Chondrocyte (in vitro differentiated cells): Measurements from ENCODE around the gene TRAP1. TPM values are rescaled to one million over a fixed set of nuclear protein-coding genes. Genes with fewer than 3 reads are reported as not detected.
A peak's percentile ranks its signal among the peaks of the same experiment; 100 is the strongest.
"Not testable (repeated sequence)": the region's sequence is repeated elsewhere in the genome, so short reads cannot be mapped to it uniquely, and the experiment has no call there.

Experiments used
- DNase-seq: peaks from one replicate; pipeline ENCODE4 v3.0.0; 2021; ENCODE audit warnings: mixed read lengths, low spot score
- H3K27ac Mint-ChIP-seq: one replicate; pipeline ENCODE4 v1.8.0; 2021; ENCODE audit warnings: mild to moderate bottlenecking, moderate library complexity, mixed read lengths; ENCODE audit not compliant: unreplicated experiment
- H3K27me3 Mint-ChIP-seq: 2 replicates; pipeline ENCODE4 v1.8.0; 2021; ENCODE audit warnings: low read depth, mixed read lengths
- H3K36me3 Mint-ChIP-seq: 2 replicates; pipeline ENCODE4 v1.8.0; 2021; ENCODE audit warnings: low read depth, mixed read lengths
- H3K4me1 Mint-ChIP-seq: 2 replicates; pipeline ENCODE4 v1.8.0; 2021; ENCODE audit warnings: low read depth, mild to moderate bottlenecking, mixed read lengths
- H3K4me3 Mint-ChIP-seq: one replicate; pipeline ENCODE4 v1.8.0; 2021; ENCODE audit warnings: mild to moderate bottlenecking, moderate library complexity, mixed read lengths; ENCODE audit not compliant: unreplicated experiment
- H3K9me3 Mint-ChIP-seq: 2 replicates; pipeline ENCODE4 v1.8.0; 2021; ENCODE audit warnings: low read depth, mixed read lengths
- total RNA-seq: library from RNA; stranded (reverse); gene quantifications from 3 replicates; pipeline ENCODE4 v1.2.1, GENCODE V29; 2021
- TF ChIP-seq, protein P1 (sequence below): fragments of 200-600 bp; sonication (generic); IDR thresholded peaks from 2 replicates; pipeline ENCODE4 v1.5.0; 2021; ENCODE audit warnings: antibody characterized with exemption, mild to moderate bottlenecking, moderate library complexity

The TRAP1 gene
- total RNA-seq, 1 donor from 2014 or later, result 60.6 TPM

DNA sequence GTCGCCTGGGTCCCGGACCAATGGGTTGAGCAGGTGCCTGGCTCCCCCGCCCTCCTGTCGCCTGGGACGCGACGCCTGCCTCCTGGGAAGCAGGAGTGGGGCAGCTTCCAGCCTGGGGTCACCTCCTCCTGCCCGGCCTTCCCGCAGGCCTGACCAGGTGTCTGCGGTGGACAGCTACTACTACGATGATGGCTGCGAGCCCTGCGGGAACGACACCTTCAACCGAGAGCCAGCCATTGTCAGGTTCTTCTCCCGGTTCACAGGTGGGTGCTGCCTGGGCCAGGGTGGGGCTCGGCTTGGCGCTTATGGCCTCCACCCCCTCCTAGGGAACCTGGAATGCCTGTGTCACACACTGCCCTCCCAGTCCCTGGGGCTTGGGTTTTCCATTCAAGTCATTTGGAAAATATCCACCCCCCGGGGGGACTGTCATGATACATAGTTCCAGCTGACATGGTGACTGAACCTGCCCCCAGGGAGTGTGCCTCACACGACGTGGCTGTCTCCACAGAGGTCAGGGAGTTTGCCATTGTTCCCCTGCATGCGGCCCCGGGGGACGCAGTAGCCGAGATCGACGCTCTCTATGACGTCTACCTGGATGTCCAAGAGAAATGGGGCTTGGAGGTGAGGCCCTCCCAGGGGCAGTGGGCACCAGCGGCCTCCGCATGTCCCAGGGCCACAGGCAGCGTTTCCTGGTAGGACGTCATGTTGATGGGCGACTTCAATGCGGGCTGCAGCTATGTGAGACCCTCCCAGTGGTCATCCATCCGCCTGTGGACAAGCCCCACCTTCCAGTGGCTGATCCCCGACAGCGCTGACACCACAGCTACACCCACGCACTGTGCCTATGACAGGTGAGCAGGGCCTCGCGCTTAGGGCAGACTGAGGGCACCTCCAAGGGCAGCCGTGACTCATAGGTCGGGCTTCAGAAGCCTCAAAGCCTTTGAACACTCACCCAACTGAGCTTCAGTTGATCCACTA is 60.5 kb downstream of the TRAP1 start:
- Mint-ChIP-seq H3K36me3 (peaks cover 22% of the 10 kb centered on the region), H3K4me1 (peaks cover 7% of the 10 kb centered on the region), H3K27ac (peak overlapping the region; percentile 5), H3K27me3 (no peaks in the 10 kb centered on the region), H3K4me3 (no peak overlapping the region), H3K9me3 (no peaks in the 10 kb centered on the region)
- TF ChIP-seq, protein P1, sequence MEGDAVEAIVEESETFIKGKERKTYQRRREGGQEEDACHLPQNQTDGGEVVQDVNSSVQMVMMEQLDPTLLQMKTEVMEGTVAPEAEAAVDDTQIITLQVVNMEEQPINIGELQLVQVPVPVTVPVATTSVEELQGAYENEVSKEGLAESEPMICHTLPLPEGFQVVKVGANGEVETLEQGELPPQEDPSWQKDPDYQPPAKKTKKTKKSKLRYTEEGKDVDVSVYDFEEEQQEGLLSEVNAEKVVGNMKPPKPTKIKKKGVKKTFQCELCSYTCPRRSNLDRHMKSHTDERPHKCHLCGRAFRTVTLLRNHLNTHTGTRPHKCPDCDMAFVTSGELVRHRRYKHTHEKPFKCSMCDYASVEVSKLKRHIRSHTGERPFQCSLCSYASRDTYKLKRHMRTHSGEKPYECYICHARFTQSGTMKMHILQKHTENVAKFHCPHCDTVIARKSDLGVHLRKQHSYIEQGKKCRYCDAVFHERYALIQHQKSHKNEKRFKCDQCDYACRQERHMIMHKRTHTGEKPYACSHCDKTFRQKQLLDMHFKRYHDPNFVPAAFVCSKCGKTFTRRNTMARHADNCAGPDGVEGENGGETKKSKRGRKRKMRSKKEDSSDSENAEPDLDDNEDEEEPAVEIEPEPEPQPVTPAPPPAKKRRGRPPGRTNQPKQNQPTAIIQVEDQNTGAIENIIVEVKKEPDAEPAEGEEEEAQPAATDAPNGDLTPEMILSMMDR, result no peak
- peak; percentile 73 for DNase-seq

DNA sequence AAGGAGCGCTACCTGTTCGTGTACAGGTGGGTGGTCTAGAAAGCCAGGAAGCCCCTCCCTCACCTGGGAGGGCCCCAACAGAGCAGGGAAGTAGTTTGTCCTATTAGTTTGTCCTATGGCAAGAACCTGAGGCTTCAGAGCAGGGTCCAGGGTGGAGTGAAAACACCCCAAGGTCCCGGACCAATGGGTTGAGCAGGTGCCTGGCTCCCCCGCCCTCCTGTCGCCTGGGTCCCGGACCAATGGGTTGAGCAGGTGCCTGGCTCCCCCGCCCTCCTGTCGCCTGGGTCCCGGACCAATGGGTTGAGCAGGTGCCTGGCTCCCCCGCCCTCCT is 61.2 kb downstream of the TRAP1 start:
- H3K36me3 Mint-ChIP-seq, result peaks cover 20% of the 10 kb centered on the region
- H3K4me1 Mint-ChIP-seq, H3K27ac Mint-ChIP-seq: not testable (repeated sequence)

DNA sequence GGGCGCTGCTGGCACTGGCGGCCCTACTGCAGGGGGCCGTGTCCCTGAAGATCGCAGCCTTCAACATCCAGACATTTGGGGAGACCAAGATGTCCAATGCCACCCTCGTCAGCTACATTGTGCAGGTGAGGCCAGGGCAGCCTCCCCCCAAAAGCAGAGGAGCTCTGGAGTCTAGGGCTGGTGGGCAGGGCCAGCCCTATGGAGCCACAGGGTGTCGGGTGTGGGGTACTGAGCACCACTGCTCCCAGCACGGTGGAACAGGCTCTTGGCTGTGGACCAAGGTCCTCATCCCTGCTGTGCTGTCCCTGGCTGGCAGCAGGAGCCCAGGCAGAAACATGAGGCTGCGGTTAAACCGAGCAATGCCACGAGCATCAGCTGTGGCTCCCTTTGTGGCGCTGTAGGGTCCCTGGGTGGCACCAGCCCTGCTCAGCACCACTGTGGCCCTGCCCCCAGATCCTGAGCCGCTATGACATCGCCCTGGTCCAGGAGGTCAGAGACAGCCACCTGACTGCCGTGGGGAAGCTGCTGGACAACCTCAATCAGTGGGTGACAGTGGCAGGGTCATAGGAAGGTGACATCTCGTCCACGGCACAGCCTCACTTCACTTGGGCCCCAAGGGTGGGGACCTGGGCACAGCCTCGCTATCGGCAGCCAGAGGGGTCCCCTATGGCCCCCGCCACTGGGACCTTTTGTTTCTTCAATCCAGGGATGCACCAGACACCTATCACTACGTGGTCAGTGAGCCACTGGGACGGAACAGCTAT is 61.7 kb downstream of the TRAP1 start:
- Mint-ChIP-seq H3K4me1 (peaks cover 7% of the 10 kb centered on the region), H3K27me3 (no peaks in the 10 kb centered on the region), H3K9me3 (no peaks in the 10 kb centered on the region), H3K27ac (peak overlapping the region; percentile 32), H3K4me3 (no peak overlapping the region), H3K36me3 (peaks cover 18% of the 10 kb centered on the region)
- DNase-seq, result peak; percentile 68
- TF ChIP-seq, protein P1, result no peak

More for the DNA sequence above, 61.2 kb downstream of the TRAP1 start:
- H3K4me3 Mint-ChIP-seq, DNase-seq, H3K27me3 Mint-ChIP-seq, H3K9me3 Mint-ChIP-seq: not testable (repeated sequence)

DNA sequence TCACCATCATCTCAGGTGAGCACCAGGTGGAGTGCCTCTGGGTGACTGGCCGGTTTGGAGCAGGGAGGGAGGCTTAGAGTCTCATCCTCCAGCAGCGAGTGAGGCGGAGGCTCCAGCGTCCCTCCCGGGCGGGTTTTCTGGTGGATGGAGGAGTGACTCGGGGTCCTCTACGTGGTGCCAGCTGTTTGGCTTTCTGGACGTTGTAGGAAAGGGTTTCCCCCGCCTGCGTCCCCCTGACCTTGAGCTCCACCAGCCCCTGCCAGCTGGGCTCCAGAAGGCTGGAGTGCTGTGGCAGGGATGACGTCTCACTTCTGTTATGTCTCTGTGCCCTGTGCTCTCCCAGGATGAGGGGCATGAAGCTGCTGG is 62.3 kb downstream of the TRAP1 start:
- Mint-ChIP-seq H3K4me3 (no peak overlapping the region), H3K4me1 (peaks cover 7% of the 10 kb centered on the region), H3K9me3 (no peaks in the 10 kb centered on the region), H3K36me3 (peaks cover 18% of the 10 kb centered on the region), H3K27me3 (no peaks in the 10 kb centered on the region), H3K27ac (no peak overlapping the region)
- TF ChIP-seq, protein P1, result no peak
- DNase-seq, result peak; percentile 68

DNA sequence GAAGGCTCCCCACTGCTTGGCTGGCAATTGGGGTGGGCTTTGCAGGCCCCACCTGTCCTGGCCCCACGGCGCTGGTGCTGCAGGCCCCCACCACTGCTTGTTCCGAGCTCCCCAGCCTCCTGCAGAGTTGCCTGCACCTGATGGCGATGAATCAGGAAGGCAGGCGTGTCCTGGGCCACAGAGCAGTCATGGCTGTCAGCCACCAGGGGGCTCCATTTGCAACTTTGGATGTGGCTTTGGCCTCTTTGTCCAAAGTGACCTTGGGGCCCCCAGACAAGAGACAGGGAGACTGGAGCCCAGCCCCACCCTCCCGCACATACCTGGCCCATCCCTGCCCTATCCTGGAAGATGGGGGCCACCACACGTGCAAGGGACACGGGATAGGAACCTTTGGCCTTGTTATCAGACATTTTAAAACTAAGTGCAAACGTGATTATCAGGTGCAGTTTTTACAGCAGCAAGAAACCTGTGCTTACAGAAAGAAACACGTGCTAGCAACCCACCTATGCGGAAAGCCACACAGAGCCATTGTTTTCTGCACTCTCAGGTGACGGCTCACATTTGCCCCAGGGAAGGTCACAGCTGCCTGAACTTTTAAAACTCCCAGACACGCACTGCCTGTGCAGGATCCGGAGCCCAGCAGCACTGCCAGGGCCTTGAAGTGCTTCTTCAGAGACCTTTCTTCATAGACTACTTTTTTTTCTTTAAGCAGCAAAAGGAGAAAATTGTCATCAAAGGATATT is 62.9 kb downstream of the TRAP1 start, which contains the start of gene DNASE1:
Gene DNASE1, plus strand, starts transcription at position 443 of the 743 bp plus-strand sequence. CDS start 683 bp downstream, outside the sequence.
- peak; percentile 69 for DNase-seq
- H3K36me3 Mint-ChIP-seq, result peaks cover 18% of the 10 kb centered on the region

More for the DNA sequence above, 62.9 kb downstream of the TRAP1 start, which contains the start of gene DNASE1:
- no peak within 1 kb of the TSS for H3K27ac Mint-ChIP-seq
- TF ChIP-seq, protein P1, result peak; percentile 79
- peaks cover 5% of the 10 kb centered on the region for H3K4me1 Mint-ChIP-seq
- H3K9me3 Mint-ChIP-seq, result no peaks in the 10 kb centered on the region
- no peaks in the 10 kb centered on the region for H3K27me3 Mint-ChIP-seq
- H3K4me3 Mint-ChIP-seq, result no peak within 1 kb of the TSS
